ENCODE measurements around the gene CYP4A22.
A peak's percentile ranks its signal among the peaks of the same experiment; 100 is the strongest.

DNA sequence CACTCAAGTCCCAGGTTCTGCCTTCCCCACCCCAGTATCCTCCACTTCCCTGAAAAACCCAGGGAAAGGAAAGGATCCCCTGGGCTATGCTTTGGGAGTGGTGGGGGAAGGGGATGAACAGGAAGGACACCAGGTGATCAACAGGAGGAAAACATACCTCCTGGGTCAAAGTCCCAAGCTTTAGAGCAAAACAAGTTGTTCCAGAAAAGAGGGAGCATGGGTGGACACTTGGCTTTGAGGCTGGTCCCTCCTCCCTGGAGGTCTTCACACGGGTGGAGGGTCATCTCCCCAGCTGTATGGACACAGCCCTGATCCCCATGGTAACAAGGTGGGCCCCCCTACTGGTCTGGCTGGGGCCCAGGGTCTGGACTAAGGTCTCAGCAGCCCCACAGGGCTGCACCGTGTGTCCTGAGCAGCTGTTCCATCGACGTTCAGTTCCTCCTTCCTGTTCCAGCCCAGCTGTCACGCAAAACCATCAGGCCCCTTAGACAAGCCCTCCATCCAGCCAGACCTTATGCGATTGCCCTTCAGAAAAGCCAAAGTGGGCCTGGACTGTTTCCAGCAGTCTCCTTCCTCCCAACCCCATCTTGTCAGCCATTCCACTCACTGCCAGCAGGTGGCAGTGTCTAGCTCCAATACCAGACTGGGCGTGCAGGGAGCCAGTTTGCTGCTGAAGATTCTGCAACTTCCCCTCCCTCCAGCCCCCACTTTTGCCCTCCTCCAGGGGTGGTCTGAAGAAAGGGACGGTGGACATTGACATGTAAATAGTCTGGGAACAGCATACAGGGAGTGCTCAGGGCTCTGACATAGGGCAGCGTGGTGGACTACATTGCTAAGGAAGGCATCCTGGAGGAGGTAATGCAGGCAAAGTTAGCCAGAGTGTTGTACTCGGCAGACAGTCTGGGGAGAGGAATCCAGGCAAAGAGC, 55.5 kb downstream of the CYP4A22 start:
- TF ChIP-seq, protein P1, sequence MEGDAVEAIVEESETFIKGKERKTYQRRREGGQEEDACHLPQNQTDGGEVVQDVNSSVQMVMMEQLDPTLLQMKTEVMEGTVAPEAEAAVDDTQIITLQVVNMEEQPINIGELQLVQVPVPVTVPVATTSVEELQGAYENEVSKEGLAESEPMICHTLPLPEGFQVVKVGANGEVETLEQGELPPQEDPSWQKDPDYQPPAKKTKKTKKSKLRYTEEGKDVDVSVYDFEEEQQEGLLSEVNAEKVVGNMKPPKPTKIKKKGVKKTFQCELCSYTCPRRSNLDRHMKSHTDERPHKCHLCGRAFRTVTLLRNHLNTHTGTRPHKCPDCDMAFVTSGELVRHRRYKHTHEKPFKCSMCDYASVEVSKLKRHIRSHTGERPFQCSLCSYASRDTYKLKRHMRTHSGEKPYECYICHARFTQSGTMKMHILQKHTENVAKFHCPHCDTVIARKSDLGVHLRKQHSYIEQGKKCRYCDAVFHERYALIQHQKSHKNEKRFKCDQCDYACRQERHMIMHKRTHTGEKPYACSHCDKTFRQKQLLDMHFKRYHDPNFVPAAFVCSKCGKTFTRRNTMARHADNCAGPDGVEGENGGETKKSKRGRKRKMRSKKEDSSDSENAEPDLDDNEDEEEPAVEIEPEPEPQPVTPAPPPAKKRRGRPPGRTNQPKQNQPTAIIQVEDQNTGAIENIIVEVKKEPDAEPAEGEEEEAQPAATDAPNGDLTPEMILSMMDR (IDR thresholded peaks at IDR 0.05): peak; percentile 74
- TF ChIP-seq BHLHE40 (IDR thresholded peaks at IDR 0.05; ENCODE audit: low read depth, low read length) (no peak), RFX5 (IDR thresholded peaks at IDR 0.05) (no peak), NR3C1 (IDR thresholded peaks at IDR 0.05) (no peak), POLR2A (IDR thresholded peaks at IDR 0.05; ENCODE audit: low read length) (no peak), KDM5A (IDR thresholded peaks at IDR 0.05) (no peak)
- TF ChIP-seq, protein P2, sequence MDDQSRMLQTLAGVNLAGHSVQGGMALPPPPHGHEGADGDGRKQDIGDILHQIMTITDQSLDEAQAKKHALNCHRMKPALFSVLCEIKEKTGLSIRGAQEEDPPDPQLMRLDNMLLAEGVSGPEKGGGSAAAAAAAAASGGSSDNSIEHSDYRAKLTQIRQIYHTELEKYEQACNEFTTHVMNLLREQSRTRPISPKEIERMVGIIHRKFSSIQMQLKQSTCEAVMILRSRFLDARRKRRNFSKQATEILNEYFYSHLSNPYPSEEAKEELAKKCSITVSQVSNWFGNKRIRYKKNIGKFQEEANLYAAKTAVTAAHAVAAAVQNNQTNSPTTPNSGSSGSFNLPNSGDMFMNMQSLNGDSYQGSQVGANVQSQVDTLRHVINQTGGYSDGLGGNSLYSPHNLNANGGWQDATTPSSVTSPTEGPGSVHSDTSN (IDR thresholded peaks at IDR 0.05): no peak
- TF ChIP-seq, protein P3, sequence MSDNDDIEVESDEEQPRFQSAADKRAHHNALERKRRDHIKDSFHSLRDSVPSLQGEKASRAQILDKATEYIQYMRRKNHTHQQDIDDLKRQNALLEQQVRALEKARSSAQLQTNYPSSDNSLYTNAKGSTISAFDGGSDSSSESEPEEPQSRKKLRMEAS (IDR thresholded peaks at IDR 0.05): no peak
- TF ChIP-seq, protein P4, sequence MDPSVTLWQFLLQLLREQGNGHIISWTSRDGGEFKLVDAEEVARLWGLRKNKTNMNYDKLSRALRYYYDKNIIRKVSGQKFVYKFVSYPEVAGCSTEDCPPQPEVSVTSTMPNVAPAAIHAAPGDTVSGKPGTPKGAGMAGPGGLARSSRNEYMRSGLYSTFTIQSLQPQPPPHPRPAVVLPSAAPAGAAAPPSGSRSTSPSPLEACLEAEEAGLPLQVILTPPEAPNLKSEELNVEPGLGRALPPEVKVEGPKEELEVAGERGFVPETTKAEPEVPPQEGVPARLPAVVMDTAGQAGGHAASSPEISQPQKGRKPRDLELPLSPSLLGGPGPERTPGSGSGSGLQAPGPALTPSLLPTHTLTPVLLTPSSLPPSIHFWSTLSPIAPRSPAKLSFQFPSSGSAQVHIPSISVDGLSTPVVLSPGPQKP (IDR thresholded peaks at IDR 0.05; ENCODE audit: low read depth, low read length): no peak
- TF ChIP-seq, protein P5, sequence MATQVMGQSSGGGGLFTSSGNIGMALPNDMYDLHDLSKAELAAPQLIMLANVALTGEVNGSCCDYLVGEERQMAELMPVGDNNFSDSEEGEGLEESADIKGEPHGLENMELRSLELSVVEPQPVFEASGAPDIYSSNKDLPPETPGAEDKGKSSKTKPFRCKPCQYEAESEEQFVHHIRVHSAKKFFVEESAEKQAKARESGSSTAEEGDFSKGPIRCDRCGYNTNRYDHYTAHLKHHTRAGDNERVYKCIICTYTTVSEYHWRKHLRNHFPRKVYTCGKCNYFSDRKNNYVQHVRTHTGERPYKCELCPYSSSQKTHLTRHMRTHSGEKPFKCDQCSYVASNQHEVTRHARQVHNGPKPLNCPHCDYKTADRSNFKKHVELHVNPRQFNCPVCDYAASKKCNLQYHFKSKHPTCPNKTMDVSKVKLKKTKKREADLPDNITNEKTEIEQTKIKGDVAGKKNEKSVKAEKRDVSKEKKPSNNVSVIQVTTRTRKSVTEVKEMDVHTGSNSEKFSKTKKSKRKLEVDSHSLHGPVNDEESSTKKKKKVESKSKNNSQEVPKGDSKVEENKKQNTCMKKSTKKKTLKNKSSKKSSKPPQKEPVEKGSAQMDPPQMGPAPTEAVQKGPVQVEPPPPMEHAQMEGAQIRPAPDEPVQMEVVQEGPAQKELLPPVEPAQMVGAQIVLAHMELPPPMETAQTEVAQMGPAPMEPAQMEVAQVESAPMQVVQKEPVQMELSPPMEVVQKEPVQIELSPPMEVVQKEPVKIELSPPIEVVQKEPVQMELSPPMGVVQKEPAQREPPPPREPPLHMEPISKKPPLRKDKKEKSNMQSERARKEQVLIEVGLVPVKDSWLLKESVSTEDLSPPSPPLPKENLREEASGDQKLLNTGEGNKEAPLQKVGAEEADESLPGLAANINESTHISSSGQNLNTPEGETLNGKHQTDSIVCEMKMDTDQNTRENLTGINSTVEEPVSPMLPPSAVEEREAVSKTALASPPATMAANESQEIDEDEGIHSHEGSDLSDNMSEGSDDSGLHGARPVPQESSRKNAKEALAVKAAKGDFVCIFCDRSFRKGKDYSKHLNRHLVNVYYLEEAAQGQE (IDR thresholded peaks at IDR 0.05): no peak

Data from A549 (cell line).